ENCODE measurements around the gene MAP2K3. TPM values are rescaled to one million over a fixed set of nuclear protein-coding genes. Genes with fewer than 3 reads are reported as not detected.

The MAP2K3 gene
- total RNA-seq, 2 experiments from 2014 or later, result 27.8 to 71.5 TPM

- no TSS peak for BruUV-seq (replicated peaks)
- ChIA-PET POLR2A (no interaction called here), CTCF (ENCODE audit: unreplicated experiment) (no interaction called here)
- Histone ChIP-seq H3K4me2 (ENCODE audit: low read length) (no peak overlapping the region), H3K79me2 (ENCODE audit: insufficient read depth, low read depth, low read length) (peaks cover 30% of the 10 kb centered on the region), H3K4me3 (ENCODE audit: low read depth, low read length, poor library complexity, severe bottlenecking) (no peak overlapping the region), H3K4me1 (ENCODE audit: insufficient read depth, low read length, poor library complexity, severe bottlenecking) (peaks cover 33% of the 10 kb centered on the region), H4K20me1 (ENCODE audit: insufficient read depth, low read length) (no peaks in the 10 kb centered on the region), H3K36me3 (ENCODE audit: insufficient read depth, low read length) (peaks cover 11% of the 10 kb centered on the region), H3K27ac (ENCODE audit: low read depth, low read length, poor library complexity, severe bottlenecking) (no peak overlapping the region), H3K9me2 (ENCODE audit: insufficient read depth, low read length) (no peaks in the 10 kb centered on the region), H2AFZ (ENCODE audit: low read length) (no peak overlapping the region), H3K9me3 (ENCODE audit: low read length) (no peaks in the 10 kb centered on the region)
- intact Hi-C loops (cut with micrococcal nuclease; ENCODE audit: unreplicated experiment), result no loop called here
- TF ChIP-seq CTCF (conservative IDR thresholded peaks at IDR 0.05; ENCODE audit: low read length), result no peak
- TF ChIP-seq EZH2phosphoT487 (IDR thresholded peaks at IDR 0.05; ENCODE audit: borderline replicate concordance, low read depth, low read length), result no peak
- no peak for DNase-seq (ENCODE audit: low spot score)
Observed at GRCh38 chr17:21291862-21292261, 7.4 kb downstream of the MAP2K3 start.

- POLR2A ChIA-PET, result no interaction called here
- no peak for DNase-seq (ENCODE audit: low spot score)
- no peaks in the 10 kb centered on the region for H4K20me1 ChIP-seq (ENCODE audit: insufficient read depth, low read length)
- H2AFZ ChIP-seq (ENCODE audit: low read length), result no peak overlapping the region
- BruUV-seq (replicated peaks), result no TSS peak
- intact Hi-C loops (cut with micrococcal nuclease; ENCODE audit: unreplicated experiment), result no loop called here
- H3K79me2 ChIP-seq (ENCODE audit: insufficient read depth, low read depth, low read length), result peaks cover 19% of the 10 kb centered on the region
- peaks cover 11% of the 10 kb centered on the region for H3K36me3 ChIP-seq (ENCODE audit: insufficient read depth, low read length)
- no peak overlapping the region for H3K4me3 ChIP-seq (ENCODE audit: low read depth, low read length, poor library complexity, severe bottlenecking)
- H3K4me2 ChIP-seq (ENCODE audit: low read length), result no peak overlapping the region
- no peaks in the 10 kb centered on the region for H3K9me3 ChIP-seq (ENCODE audit: low read length)
- no peaks in the 10 kb centered on the region for H3K9me2 ChIP-seq (ENCODE audit: insufficient read depth, low read length)
- CTCF ChIA-PET (ENCODE audit: unreplicated experiment), result no interaction called here
- TF ChIP-seq CTCF (conservative IDR thresholded peaks at IDR 0.05; ENCODE audit: low read length) (no peak), EZH2phosphoT487 (IDR thresholded peaks at IDR 0.05; ENCODE audit: borderline replicate concordance, low read depth, low read length) (no peak)
- H3K4me1 ChIP-seq (ENCODE audit: insufficient read depth, low read length, poor library complexity, severe bottlenecking), result peaks cover 20% of the 10 kb centered on the region
- H3K27ac ChIP-seq (ENCODE audit: low read depth, low read length, poor library complexity, severe bottlenecking), result no peak overlapping the region
Observed at GRCh38 chr17:21292867-21293830, 8.6 kb downstream of the MAP2K3 start.

GRCh38 chr17:21293831-21294210 lies 9.3 kb downstream of the MAP2K3 start:
- peaks cover 11% of the 10 kb centered on the region for H3K36me3 ChIP-seq (ENCODE audit: insufficient read depth, low read length)
- no peaks in the 10 kb centered on the region for H3K9me3 ChIP-seq (ENCODE audit: low read length)
- H2AFZ ChIP-seq (ENCODE audit: low read length), result no peak overlapping the region
- intact Hi-C loops (cut with micrococcal nuclease; ENCODE audit: unreplicated experiment), result no loop called here
- H4K20me1 ChIP-seq (ENCODE audit: insufficient read depth, low read length), result no peaks in the 10 kb centered on the region
- DNase-seq (ENCODE audit: low spot score), result no peak
- TF ChIP-seq CTCF (conservative IDR thresholded peaks at IDR 0.05; ENCODE audit: low read length) (no peak), EZH2phosphoT487 (IDR thresholded peaks at IDR 0.05; ENCODE audit: borderline replicate concordance, low read depth, low read length) (no peak)
- POLR2A ChIA-PET, result no interaction called here
- H3K27ac ChIP-seq (ENCODE audit: low read depth, low read length, poor library complexity, severe bottlenecking), result no peak overlapping the region
- no peak overlapping the region for H3K4me2 ChIP-seq (ENCODE audit: low read length)
- H3K79me2 ChIP-seq (ENCODE audit: insufficient read depth, low read depth, low read length), result peaks cover 15% of the 10 kb centered on the region
- H3K9me2 ChIP-seq (ENCODE audit: insufficient read depth, low read length), result no peaks in the 10 kb centered on the region
- H3K4me1 ChIP-seq (ENCODE audit: insufficient read depth, low read length, poor library complexity, severe bottlenecking), result peaks cover 13% of the 10 kb centered on the region
- BruUV-seq (replicated peaks), result no TSS peak
- no peak overlapping the region for H3K4me3 ChIP-seq (ENCODE audit: low read depth, low read length, poor library complexity, severe bottlenecking)
- CTCF ChIA-PET (ENCODE audit: unreplicated experiment), result no interaction called here
